Stimulated activated CD4-positive, alpha-beta T cell treated with anti-CD3 and anti-CD28 coated beads, Interleukin-4, amount 100 ng/mL, for 48 hours (primary cell): Measurements from ENCODE around the gene ANXA6.

Experiments used
- DNase-seq, 2 donors: peaks; one replicate each; pipeline ENCODE4 v3.0.0-alpha.2; 2020; ENCODE audit warnings: low read depth in 2 of 2

ANXA6 gene

GRCh38 chr5:151100681-151101080, 56.9 kb downstream of the ANXA6 start:
- DNase-seq, result no peak

- no peak for DNase-seq
Measured at GRCh38 chr5:151098768-151099121, 58.8 kb downstream of the ANXA6 start.

- no peak for DNase-seq
Measured at GRCh38 chr5:151097820-151098767, 59.5 kb downstream of the ANXA6 start.

DNA sequence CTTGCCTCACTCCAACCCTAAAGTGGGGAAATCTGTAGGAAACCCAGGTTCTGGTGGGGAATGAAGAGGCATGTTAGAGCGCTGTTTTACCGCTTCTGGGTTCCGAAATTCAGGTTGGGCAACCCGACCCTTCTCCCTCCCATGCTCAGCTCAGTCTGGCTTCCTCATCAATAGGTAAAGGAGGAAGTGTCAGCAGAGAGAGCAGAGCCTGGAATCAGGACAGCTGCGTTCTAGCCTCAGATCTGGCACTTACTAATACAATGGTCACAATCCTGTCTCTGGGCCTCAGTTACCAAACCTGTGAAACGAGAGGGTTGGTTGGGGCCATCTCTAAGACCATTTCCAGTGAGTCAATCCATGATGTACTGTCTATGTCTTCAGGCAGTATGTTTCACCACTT, 60.5 kb downstream of the ANXA6 start:
- no peak for DNase-seq

GRCh38 chr5:151096001-151096373, 61.6 kb downstream of the ANXA6 start:
- no peak for DNase-seq

DNA sequence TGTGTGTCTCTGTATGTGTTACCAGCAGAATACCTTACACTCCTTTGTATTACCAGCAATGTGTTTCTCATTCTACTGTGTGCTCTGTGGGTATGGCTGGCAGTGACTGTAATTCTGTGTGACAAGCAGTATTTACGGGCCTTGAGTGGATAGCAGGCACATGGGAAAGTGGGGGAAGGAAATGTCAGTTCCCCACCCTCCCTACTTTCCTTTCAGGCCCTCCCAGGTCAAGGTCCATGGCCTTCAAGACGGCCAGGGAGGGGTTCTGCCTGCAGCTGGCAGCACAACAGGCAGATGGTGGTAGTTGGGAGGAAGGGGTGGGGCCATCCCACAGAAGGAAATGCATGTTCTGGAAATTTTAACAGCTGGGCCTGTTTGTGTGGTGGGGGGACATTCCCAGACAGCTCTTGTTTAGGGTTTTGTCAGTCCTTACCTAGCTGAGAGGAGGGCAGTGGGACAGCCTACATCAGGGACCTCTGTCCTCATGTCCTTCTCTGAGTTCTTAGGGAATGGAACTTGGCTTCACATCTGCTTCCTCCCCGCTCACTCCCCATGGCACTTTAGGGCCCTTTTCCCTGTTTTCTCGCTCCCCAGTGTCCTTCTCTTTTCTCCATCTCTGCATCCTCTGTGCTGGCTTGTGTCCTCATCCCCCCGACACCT, 62.1 kb downstream of the ANXA6 start:
- no peak for DNase-seq

DNA sequence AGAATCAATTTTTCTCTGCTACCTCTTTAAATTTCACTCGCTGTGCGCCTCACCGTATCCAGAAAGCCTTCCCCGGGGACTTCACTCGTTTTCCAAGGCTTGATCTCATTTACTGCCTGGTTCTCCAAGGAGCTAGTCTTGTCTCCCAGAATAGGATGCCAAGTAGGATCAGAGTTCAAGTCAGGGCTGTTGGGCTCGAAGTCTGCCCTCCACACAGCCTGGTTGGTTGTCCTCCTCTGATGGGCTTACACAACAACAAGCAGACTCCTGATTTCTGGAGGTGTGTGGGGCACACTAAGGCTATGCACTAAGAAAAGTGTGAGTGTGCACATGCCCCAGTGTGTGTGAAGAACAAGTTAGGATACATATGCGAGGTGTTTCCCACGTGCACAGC, 62.7 kb downstream of the ANXA6 start:
- no peak for DNase-seq

DNA sequence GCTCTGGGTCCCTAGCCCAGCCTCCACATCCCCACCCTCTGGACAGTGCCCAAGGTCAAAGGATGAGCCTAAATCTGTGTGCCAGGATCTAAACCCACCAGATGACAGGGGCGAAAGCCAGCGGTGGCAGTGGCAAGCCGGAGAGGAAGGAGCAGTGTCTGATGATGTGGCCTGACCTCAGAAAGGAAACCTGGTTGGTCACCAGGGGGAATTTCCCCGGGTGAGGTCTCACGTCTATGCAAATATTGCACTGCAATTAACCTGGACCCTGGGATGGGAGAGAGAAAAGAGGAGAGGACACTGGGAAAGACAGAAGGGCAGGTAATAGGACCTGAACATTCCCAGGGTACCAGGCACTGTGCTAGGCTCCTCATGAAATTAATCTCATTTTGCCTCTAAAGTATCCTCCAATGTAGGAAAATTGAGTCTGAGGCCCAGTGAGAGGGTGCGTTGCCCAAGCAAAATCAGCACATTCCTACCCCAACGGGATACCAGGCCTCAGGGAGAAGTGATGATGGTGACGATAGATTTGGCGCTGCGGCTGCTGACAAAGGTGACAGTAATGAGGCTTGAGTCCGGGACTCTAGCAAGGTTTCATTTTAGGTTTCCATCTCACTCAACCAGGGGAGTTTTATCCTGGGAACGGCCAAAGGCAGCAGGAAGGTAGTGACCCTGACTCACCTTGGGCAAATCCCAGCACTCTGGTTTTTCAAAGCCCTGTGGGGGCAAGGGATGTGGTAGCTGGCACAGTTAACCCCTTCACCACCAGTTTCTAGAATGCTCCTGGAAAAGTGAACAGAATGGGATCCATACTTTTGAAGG, 63.3 kb downstream of the ANXA6 start:
- peak; percentile 55 to 69 for DNase-seq

DNA sequence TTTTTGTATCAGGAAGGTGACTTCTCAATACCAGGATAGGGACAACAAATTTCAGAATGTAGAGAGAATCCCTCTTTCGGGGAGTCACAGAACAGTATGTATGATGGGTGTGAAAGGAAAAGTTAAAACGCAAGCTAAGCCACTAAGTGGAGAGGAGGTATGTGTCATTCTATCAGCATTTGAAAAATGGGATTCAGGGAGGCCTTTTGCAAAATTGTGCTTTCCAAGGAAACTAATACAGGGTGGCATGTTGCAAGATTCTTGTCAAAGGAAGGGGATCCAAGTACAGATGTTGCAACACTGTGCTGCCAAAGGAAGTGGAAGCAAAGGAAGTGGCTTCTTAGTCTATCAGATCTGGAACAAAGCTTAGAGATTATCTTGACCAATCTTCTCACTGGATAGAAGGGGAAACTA, 64.1 kb downstream of the ANXA6 start:
- no peak for DNase-seq

GRCh38 chr5:151092762-151093161, 64.8 kb downstream of the ANXA6 start:
- no peak for DNase-seq

DNA sequence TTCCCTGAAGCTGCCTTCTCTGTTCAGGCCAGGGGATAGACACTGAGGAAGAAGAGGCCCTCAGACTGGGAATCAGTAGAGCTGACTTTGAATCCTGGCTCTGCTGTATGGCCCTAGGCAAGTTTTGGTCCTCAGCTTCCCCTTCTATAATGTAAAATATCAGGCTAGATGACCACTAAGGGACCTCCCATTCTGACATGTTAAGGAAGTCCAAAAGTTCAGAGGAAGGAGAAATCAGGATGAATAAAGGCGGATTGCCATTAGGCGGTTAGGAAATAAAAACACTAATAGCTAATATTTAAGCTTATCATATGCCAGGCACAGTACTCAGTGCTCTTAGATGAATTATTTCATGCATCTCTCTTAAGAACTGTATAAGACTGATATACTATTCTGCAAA, 67.9 kb downstream of the ANXA6 start:
- DNase-seq, result no peak

GRCh38 chr5:151088986-151089385, 68.6 kb downstream of the ANXA6 start:
- no peak for DNase-seq

GRCh38 chr5:151087486-151087885, 70.1 kb downstream of the ANXA6 start:
- no peak for DNase-seq

DNA sequence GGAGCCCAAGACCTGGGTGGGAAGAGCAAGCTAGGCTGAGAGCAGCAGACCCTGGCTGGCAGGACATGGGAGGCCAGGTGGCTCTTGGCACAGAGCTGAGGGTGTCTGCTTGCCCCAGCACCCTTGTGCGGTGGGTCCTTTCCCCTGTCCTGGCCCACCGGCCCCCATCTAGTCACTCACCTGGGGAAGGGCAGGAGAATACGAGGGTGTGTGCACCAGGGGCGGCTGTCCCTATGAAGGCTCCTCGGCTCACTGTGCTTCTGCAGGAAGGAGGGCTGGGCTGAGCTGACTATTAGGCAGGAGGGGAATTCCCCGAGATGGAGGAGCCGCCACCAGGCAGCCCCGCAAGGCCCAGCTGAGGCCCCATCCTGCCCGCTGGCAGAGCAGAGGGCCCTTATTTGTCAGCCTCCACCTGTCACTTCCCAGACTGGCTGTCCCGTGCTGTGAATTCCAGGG, 70.6 kb downstream of the ANXA6 start:
- DNase-seq, result peak; percentile 48 to 67

- DNase-seq, result no peak
Measured at GRCh38 chr5:151086192-151086869, 71.2 kb downstream of the ANXA6 start.

DNA sequence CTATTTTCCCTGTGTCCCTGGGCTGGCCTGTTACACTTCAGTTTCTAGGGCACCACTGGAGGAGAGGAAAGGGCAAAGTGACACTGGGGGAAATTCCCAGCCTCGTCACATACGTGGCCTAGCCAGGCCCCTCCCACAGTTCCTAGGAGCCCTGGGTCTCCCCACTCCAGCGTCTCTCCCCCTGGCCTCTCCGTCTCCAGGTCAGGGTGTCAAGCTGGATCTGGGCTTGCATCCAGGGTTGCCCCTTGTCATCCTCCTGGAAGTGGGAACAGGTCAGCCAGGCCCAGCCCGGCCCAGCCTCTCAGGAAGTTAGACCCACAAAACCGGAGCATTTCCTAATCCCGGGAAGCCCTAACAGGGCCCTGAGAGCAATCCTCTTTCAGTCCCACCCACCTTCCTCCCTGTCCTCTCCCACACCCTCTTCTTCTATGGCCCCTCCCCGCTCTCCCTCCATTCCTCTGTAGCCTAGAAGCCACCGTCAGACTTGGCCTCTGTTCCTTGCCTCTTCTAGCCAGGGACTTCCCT, 72.0 kb downstream of the ANXA6 start:
- no peak for DNase-seq

- DNase-seq, result no peak
Measured at GRCh38 chr5:151084363-151084762, 73.2 kb downstream of the ANXA6 start.

DNA sequence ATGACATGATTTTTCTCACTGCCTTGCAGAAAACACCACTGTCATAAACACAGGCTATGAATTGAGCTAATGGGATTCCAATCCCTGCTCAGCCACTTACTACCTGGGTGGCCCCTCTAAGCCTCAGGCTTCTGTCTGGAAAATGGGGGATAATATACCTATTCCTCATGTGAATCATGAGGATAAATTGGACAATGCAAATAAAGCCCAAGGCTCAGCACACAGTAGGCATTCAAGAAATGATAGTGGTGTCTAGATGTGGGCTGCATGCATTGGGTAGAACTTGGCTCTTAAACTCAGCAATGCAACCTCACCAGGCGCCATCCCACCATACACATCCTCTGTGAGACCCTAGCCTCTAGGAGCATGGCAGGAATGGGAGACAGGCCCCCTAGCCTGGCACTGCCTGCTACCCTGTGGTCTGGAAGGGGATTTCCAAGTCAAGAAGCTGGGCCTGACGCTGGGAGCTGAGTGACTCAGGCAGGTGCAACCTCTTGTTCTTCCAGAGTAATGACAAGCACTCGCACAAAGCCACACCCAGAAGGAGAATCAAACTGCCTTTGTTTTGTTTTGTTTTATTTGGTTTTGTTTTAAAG, 74.4 kb downstream of the ANXA6 start:
- peak; percentile 44 to 72 for DNase-seq

DNA sequence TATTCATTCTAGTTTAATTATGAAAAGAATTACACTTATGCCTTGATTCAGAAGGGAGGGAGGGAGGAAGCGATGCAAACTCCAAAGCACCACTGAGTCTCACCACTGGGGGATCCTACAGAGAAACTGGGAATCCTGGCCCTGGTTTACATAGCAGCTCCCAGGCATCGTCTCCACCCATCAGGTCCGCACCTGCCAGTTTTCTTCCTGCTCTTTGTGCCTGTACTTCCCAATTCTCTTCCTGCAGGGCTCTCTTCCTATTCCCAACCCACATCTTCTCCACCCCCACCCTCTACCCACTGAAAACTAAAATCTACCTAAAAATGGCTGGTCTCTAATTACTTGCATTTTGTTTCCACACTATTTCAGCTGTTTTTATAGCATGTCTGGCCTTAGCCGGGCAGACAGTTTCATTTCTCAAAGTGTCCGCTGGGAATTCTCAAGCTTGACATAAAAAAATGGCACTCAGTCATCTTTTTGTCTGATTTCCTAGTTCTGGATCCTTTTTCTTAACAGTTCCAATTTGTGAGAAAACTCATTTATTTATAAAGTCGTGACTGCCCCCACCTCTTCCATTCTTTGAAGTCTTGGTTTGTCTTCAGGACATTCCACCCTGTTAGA, 75.2 kb downstream of the ANXA6 start:
- DNase-seq, result no peak

DNA sequence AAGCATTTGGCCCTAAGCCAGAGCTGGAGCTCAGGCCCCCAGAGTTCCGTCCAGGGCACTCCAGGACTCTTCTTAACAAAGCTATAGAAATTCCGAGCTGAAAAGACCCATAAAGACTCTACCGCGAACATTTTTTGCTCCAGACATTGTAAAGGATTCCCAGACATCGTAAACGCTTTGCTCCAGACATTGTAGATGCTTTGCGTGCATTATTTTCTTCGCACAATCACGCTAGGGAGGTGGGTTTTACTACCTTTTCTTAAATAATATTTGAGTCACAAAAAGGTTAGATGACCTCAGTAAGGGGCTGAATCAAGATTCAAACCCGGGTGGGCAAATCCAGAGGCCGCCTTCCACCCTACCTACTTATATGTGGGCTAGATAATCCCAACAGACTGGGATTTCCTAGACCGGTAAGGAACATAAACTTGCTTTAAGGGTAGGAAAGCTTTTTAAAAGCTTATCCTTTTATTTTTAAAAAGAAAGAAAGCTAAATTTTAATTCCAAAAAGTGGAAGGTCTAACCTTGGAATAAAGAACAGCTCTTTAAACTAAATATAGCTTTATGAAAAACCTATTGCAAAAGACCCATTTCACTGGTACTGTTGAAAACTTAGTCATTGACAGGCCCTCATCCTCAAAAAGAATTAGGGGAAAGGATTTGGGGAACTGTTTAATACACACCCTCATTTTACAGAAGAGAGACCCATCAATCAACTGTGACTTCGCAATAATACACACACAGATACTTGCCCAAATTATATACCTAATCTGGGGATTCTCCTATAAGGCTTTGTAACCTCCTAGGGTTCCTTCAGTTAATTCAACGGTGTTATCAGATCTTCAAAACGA, 75.9 kb downstream of the ANXA6 start:
- DNase-seq, result no peak
